D721Med (cell line): ENCODE measurements around the gene TSPAN14.

ENCODE experiments used
- DNase-seq: peaks from one replicate; pipeline ENCODE4 v3.0.0; 2011; ENCODE audit warnings: low spot score; ENCODE audit not compliant: insufficient read length
- FAIRE-seq: peaks from 2 replicates; lab custom pipeline; 2011; peaks lifted over from hg19 to GRCh38; lab: Jason Lieb, UNC
- CTCF ChIP-seq: IDR thresholded peaks from 2 replicates; pipeline ENCODE4 v1.5.1; 2012; ENCODE audit warnings: mild to moderate bottlenecking, control low read depth; ENCODE audit not compliant: insufficient read depth; ENCODE audit errors: missing control alignments

The TSPAN14 gene

GRCh38 chr10:80518807-80519360, 64.8 kb downstream of the TSPAN14 start:
- DNase-seq (no peak), FAIRE-seq (no peak)
- TF ChIP-seq CTCF: no peak

GRCh38 chr10:80519936-80520650, 66.0 kb downstream of the TSPAN14 start:
- FAIRE-seq: no peak
- DNase-seq: no peak

GRCh38 chr10:80520661-80521470, 66.8 kb downstream of the TSPAN14 start:
- no peak for TF ChIP-seq CTCF
- FAIRE-seq (no peak), DNase-seq (no peak)

More at GRCh38 chr10:80519936-80520650, 66.0 kb downstream of the TSPAN14 start:
- TF ChIP-seq CTCF: no peak

GRCh38 chr10:80522756-80523363, 68.8 kb downstream of the TSPAN14 start:
- no peak for TF ChIP-seq CTCF
- no peak for FAIRE-seq
- DNase-seq: no peak

- no peak for TF ChIP-seq CTCF
- DNase-seq: no peak
- no peak for FAIRE-seq
These were observed 69.7 kb downstream of the TSPAN14 start for GRCh38 chr10:80523773-80524172.

GRCh38 chr10:80524190-80524909, 70.2 kb downstream of the TSPAN14 start:
- DNase-seq (no peak), FAIRE-seq (no peak)
- no peak for TF ChIP-seq CTCF
